ENCODE results near the gene GDF9.

Gene GDF9

DNA sequence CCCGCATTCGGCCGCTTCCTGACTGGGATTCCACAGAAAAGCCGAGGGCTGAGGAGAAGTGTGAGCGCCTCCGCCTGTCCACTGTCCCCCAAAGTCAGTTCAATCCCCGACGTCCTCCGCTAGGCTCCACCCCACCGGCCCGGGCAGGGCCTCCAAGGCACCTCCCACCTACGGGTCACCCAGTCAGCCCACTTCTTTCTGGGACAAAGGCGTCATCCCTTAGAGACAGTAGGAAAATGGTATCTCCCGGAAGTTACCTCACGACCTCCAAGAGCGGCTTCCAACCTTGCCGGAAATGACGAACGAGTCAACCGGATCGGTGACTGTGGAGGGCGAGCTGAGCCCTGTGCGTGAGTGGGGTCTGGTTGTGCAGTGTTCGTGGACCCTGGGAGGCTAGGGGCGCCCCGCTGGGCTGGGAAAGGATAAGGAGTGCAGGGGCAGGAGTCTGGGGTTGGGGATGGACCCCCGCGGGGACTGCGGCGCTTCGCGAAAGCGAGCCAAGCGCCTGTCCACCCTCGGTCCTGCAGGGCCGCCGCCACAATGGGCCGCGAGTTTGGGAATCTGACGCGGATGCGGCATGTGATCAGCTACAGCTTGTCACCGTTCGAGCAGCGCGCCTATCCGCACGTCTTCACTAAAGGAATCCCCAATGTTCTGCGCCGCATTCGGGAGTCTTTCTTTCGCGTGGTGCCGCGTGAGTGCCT is at the start of gene GDF9, which contains the start of gene UQCRQ:
GDF9 (minus strand) TSS at position 128 of the 704 bp plus-strand sequence. CDS start 1,936 bp downstream, outside the sequence.
UQCRQ (plus strand) TSS at position 301 of the 704 bp plus-strand sequence; CDS start at position 541, 240 bp downstream.
- DNase-seq = peak; percentile 32

DNA sequence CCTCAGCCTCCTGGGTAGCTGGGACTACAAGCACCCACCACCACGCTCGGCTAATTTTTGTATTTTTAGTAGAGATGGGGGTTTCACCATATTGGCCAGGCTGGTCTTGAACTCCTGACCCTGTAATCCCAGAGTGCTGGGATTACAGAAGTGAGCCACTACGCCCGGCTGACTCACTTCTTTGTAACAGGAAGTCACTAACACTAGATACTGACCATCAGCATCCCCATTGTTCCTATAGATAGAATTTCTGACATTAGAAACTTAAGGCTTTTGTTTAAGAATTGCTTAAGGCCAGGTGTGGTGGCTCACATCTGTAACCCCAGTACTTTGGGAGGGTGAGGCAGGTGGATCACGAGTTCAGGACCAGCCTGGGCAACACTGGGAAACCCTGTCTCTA is 49.4 kb upstream of the GDF9 start:
- no peak for DNase-seq

DNA sequence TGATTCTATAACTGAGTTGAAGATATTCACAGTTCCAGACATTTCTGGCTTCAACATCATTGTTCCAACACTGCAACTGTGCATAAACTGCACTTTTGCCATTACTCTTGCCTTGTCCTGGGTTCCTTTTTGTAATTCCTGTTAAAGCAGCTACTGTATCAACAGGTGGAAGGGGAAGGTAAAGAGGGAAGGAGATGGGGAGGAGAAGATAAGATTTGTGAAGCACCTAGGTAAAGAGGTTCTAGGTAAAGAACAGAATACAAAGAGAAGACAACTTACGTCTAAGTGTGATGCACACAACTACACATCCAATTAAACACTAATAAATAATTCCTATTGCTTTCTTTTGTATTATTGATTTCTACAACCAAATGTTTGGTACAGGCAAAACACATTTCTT is 43.4 kb upstream of the GDF9 start:
- no peak for DNase-seq

GRCh38 chr5:132907161-132907560 is 40.9 kb upstream of the GDF9 start:
- no peak for DNase-seq

GRCh38 chr5:132905938-132906337 is 39.7 kb upstream of the GDF9 start:
- no peak for DNase-seq

DNA sequence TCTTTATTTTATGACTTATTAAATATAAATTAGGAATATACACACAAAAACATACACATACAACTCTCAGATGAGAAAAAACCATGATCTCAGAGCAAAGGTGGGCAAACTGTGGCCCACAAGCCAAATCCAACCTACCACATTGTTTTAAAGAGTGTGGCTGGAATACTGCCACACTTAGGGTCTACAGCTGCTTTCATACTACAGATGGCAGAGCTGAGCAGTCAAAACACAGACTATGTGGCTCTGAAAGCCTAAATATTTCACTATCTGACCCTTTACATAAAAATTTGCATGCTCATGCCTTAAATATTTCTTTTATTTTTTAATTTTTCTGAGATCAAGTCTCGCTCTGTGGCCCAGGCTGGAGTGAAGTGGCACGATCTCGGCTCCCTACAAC is 35.5 kb upstream of the GDF9 start:
- no peak for DNase-seq

- no peak for DNase-seq
Observed at GRCh38 chr5:132901036-132901435, 34.8 kb upstream of the GDF9 start.

DNA sequence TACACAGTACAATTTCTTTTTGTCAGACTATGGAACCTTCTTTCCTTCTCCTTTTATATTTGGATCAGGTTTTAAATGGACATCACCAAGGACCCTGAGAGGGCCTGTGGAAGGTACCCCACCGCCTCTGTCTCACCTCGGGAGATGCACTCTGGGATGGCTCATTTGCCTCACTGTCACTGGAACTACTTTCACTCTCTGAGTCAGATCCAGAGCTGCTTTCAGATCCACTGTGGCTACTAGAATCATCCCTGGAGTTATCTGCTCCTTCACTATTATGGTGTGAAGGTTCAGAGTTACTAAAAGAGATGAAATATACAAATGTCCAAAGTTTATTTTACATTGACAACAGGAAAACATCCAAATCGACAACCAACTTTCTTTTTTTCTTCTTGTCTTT is 31.8 kb upstream of the GDF9 start:
- DNase-seq = no peak

GRCh38 chr5:132896685-132897084 is 30.4 kb upstream of the GDF9 start:
- DNase-seq = no peak

- no peak for DNase-seq
Observed at GRCh38 chr5:132895719-132896305, 29.5 kb upstream of the GDF9 start.

DNA sequence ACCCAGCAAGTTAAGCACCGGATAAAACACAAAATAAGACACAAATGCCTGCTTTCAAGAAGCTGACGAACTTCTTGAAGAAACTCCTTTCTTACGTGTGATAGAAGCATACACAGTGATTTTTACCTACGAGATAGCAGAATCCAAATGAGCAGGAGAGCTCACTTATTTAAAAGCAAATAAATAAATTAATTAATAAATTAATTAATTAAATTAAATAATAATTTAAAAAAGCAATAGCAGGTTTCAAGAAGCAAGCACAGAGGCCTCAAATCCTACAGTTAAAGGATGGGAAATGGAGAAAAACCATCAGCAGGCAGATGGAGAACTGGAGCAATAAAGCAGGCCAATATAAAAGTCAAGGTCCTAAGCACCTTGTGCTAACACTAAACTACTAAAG is 24.5 kb upstream of the GDF9 start:
- no peak for DNase-seq

GRCh38 chr5:132889501-132889900 is 23.2 kb upstream of the GDF9 start:
- DNase-seq = no peak

- no peak for DNase-seq
Observed at GRCh38 chr5:132887283-132887682, 21.0 kb upstream of the GDF9 start.

- no peak for DNase-seq
Observed at GRCh38 chr5:132886064-132886823, 20.0 kb upstream of the GDF9 start.

GRCh38 chr5:132884548-132884947 is 18.3 kb upstream of the GDF9 start:
- DNase-seq = no peak

DNA sequence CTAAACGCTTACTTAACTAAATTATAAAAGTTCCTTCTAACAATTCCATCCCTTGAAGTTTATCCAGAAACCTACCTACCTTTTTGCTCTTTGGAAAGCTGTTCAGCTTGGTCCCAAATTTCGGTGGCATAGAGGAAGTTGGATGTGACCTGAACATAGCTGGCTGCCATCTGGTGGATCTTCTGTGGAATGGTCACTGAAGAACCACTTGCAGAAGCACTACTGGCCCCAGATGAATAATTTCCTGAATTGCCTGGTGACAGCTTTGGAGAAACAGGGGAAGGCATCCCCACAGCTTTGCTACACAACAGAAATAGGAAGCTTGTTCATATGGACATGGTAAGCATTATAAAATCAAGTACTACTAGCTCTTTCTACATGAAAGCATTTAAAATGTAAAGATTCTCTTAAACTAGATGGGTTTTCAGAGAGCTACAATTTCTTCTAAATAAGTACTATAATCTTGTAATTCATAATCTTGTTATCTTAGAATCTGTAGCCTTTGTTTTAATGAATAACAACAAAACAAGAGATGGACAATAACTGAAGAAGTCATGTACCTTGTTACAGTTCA is 17.1 kb upstream of the GDF9 start:
- no peak for DNase-seq

- DNase-seq = no peak
Observed at GRCh38 chr5:132877938-132878337, 11.7 kb upstream of the GDF9 start.

GRCh38 chr5:132877466-132877865 is 11.2 kb upstream of the GDF9 start:
- DNase-seq = no peak

GRCh38 chr5:132876020-132876759 is 9.9 kb upstream of the GDF9 start:
- no peak for DNase-seq

DNA sequence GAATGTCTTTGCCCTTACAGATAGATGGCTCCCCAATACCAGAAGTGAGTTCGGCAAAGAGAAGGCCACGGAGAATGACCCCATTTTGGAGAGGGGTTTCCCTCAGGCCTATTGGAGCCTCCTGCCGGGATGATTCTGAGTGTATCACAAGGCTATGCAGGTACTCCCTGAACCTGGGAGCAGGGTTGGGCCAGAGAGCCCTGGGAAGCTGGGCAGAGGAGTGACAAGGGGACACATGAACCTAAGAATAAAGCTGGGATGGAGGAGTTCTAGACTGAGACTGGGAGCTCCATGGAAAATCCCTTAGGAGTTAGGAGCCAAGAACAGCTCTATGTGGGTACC is 7.6 kb upstream of the GDF9 start:
- DNase-seq = no peak

DNA sequence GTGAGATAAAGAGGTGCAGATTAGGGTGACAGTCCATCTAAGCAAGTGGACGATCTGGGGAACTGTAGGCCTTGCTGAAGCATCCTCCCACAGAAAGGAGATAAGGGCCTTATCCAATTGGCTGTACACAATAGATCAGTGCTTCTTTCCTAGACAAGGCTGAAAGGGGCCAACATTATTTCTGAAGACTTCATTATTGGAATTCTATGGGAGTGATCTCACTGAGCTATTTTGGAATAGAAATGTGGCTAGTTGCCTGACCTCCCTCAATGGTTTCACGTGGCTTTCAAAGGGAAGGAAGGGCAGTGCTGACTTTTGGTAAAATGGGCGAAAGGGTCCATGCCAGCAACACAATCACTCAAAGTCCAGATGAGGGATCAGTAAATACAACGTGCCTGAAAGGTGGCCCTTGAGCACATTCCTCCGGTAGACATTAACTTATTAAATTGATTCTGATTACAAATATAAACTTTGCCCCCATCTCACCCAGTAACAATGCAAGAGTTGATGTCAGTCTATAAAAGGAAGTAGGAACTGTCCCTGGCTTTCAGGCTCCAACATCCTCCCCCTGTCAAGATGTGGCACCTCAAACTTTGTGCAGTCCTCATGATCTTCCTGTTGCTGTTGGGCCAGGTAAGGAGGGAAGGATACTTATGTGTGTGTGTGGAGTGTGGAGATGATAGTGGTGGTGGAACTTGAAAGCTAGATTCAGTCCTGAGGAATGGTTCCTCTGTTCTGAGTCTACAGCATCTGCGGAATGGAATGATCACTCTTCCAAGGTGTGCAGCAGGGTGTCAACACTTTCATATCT is 7.1 kb upstream of the GDF9 start, which contains the start of gene LEAP2:
LEAP2 (plus strand) TSS at position 550 of the 811 bp plus-strand sequence; CDS start at position 577, 27 bp downstream.
- no peak for DNase-seq

GRCh38 chr5:132872788-132873118 is 6.5 kb upstream of the GDF9 start:
- no peak for DNase-seq

All from KG1 (cell line).